NCI-H1092 treated with DMSO at 0.1 percent for 48 hours (cell line): Measurements from ENCODE around the gene SLC25A52.
"Not testable (repeated sequence)": the region's sequence is repeated elsewhere in the genome, so short reads cannot be mapped to it uniquely, and the experiment has no call there.

Experiments
- DNase-seq: peaks from one replicate; lab custom pipeline; 2025; lab: John Stamatoyannopoulos, UW

SLC25A52 gene

GRCh38 chr18:31760695-31761094 lies at the start of gene SLC25A52:
Gene SLC25A52 (minus strand): TSS chr18:31760880. CDS start chr18:31760661, 219 bp downstream.
- no peak for DNase-seq

- DNase-seq: not testable (repeated sequence)
These were observed 48.4 kb upstream of the SLC25A52 start for GRCh38 chr18:31809049-31809448.

- no peak for DNase-seq
These were observed 40.4 kb upstream of the SLC25A52 start for GRCh38 chr18:31801078-31801477.

GRCh38 chr18:31799257-31799656 lies 38.6 kb upstream of the SLC25A52 start:
- DNase-seq: not testable (repeated sequence)

GRCh38 chr18:31798399-31798798 lies 37.7 kb upstream of the SLC25A52 start:
- no peak for DNase-seq

- no peak for DNase-seq
These were observed 35.1 kb upstream of the SLC25A52 start for GRCh38 chr18:31795747-31796146.

GRCh38 chr18:31793531-31793930 lies 32.9 kb upstream of the SLC25A52 start:
- DNase-seq: no peak

- DNase-seq: no peak
These were observed 31.9 kb upstream of the SLC25A52 start for GRCh38 chr18:31792580-31792911.

GRCh38 chr18:31791817-31792579 lies 31.3 kb upstream of the SLC25A52 start:
- no peak for DNase-seq

GRCh38 chr18:31789409-31789808 lies 28.7 kb upstream of the SLC25A52 start:
- DNase-seq: no peak

GRCh38 chr18:31783059-31783458 lies 22.4 kb upstream of the SLC25A52 start:
- DNase-seq: no peak

- DNase-seq: no peak
These were observed 17.8 kb upstream of the SLC25A52 start for GRCh38 chr18:31778391-31778950.

- DNase-seq: no peak
These were observed 15.4 kb upstream of the SLC25A52 start for GRCh38 chr18:31776093-31776492.

GRCh38 chr18:31774962-31775361 lies 14.3 kb upstream of the SLC25A52 start:
- DNase-seq: no peak

GRCh38 chr18:31774477-31774785 lies 13.8 kb upstream of the SLC25A52 start:
- no peak for DNase-seq

GRCh38 chr18:31773774-31774476 lies 13.2 kb upstream of the SLC25A52 start:
- no peak for DNase-seq

GRCh38 chr18:31772699-31773098 lies 12.0 kb upstream of the SLC25A52 start:
- DNase-seq: no peak

GRCh38 chr18:31750273-31750672 lies 10.4 kb downstream of the SLC25A52 start:
- no peak for DNase-seq

GRCh38 chr18:31746396-31746795 lies 14.3 kb downstream of the SLC25A52 start:
- DNase-seq: no peak

- DNase-seq: no peak
These were observed 16.2 kb downstream of the SLC25A52 start for GRCh38 chr18:31744321-31745067.

- DNase-seq: not testable (repeated sequence)
These were observed 17.1 kb downstream of the SLC25A52 start for GRCh38 chr18:31743600-31743999.

GRCh38 chr18:31741097-31741735 lies 19.5 kb downstream of the SLC25A52 start:
- DNase-seq: peak; percentile 47
